Testis (tissue), 2 donors: ENCODE data around the gene TMEM51.

ENCODE experiments used
- POLR2A ChIP-seq: fragments of 450-650 bp; IDR thresholded peaks from one replicate; pipeline ENCODE4 v1.6.1; 2017; ENCODE audit warnings: antibody characterized with exemption, mild to moderate bottlenecking, moderate library complexity
- TF ChIP-seq, protein P1 (sequence below), 3 experiments: fragments of 450-650 bp in 2 of 3; fragments of 200-600 bp in 1 of 3; sonication (generic) in 1 of 3; IDR thresholded peaks; one replicate each; pipeline ENCODE4 v1.5.1; 2016 to 2019; ENCODE audit warnings: antibody characterized with exemption in 3 of 3, mild to moderate bottlenecking in 2 of 3, moderate library complexity in 1 of 3

DNA sequence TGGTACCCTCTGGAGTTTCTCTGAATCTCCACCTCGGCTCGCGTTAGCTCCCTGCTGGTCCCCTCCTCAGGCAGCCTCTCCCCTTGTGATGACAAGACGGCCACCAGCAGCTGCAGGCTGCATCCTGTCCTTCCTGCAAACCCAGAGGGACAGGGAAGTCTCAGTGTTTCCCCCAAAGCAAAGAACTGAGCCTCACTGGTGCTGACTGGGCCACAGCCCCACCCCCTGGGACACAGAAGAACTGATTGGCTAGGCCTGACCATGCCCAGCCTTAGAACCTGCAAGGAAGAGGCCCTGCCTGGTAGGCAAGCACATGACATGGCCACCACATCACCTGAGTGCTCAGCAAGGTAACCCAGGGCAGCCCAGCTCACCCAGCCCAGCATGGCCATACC lies 34.6 kb downstream of the TMEM51 start:
- TF ChIP-seq, protein P1, sequence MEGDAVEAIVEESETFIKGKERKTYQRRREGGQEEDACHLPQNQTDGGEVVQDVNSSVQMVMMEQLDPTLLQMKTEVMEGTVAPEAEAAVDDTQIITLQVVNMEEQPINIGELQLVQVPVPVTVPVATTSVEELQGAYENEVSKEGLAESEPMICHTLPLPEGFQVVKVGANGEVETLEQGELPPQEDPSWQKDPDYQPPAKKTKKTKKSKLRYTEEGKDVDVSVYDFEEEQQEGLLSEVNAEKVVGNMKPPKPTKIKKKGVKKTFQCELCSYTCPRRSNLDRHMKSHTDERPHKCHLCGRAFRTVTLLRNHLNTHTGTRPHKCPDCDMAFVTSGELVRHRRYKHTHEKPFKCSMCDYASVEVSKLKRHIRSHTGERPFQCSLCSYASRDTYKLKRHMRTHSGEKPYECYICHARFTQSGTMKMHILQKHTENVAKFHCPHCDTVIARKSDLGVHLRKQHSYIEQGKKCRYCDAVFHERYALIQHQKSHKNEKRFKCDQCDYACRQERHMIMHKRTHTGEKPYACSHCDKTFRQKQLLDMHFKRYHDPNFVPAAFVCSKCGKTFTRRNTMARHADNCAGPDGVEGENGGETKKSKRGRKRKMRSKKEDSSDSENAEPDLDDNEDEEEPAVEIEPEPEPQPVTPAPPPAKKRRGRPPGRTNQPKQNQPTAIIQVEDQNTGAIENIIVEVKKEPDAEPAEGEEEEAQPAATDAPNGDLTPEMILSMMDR (IDR thresholded peaks at IDR 0.05), result no peak
- no peak for TF ChIP-seq POLR2A
